GM23338 (cell line): Measurements from ENCODE around the gene PRMT9. TPM values are rescaled to one million over a fixed set of nuclear protein-coding genes. Genes with fewer than 3 reads are reported as not detected.
A peak's percentile ranks its signal among the peaks of the same experiment; 100 is the strongest.

Experiments
- ATAC-seq: fragments of 200-7000 bp; cut with Tn5 transposase; 3 replicates; pipeline ENCODE4 v1.9.1; 2020
- DNase-seq: peaks from one replicate; pipeline ENCODE4 v3.0.0-alpha.2; 2015; ENCODE audit warnings: low spot score
- H2AFZ ChIP-seq: fragments of 200-600 bp; sonication (generic); 2 replicates; pipeline ENCODE4 v1.8.0; 2016; ENCODE audit warnings: antibody characterized with exemption, mild to moderate bottlenecking, moderate library complexity
- H3F3A ChIP-seq: fragments of 200-600 bp; sonication (generic); replicated peaks from 2 replicates; pipeline ENCODE4 v1.8.0; 2017; ENCODE audit warnings: antibody characterized with exemption, mixed run types, low read depth
- H3K27ac ChIP-seq: fragments of 200-600 bp; sonication (generic); 2 replicates; pipeline ENCODE4 v1.6.1; 2016; ENCODE audit warnings: low read depth
- H3K27me3 ChIP-seq: fragments of 200-600 bp; sonication (generic); 2 replicates; pipeline ENCODE4 v1.8.0; 2016; ENCODE audit warnings: mild to moderate bottlenecking, mixed run types, moderate library complexity; ENCODE audit not compliant: insufficient read depth
- H3K36me3 ChIP-seq: fragments of 200-600 bp; sonication (generic); 2 replicates; pipeline ENCODE4 v1.8.0; 2016; ENCODE audit warnings: mild to moderate bottlenecking; ENCODE audit not compliant: insufficient read depth
- H3K4me1 ChIP-seq: fragments of 200-600 bp; sonication (generic); 2 replicates; pipeline ENCODE4 v1.8.0; 2016; ENCODE audit warnings: mild to moderate bottlenecking, moderate library complexity; ENCODE audit not compliant: insufficient read depth
- H3K4me2 ChIP-seq: fragments of 200-600 bp; sonication (generic); 2 replicates; pipeline ENCODE4 v1.7.1; 2017; ENCODE audit warnings: mixed run types
- H3K4me3 ChIP-seq: fragments of 200-600 bp; sonication (generic); 2 replicates; pipeline ENCODE4 v1.6.1; 2016; ENCODE audit warnings: mixed run types
- H3K79me2 ChIP-seq: fragments of 200-600 bp; sonication (generic); replicated peaks from 2 replicates; pipeline ENCODE4 v1.8.0; 2017; ENCODE audit warnings: mild to moderate bottlenecking; ENCODE audit not compliant: insufficient read depth
- H3K9me2 ChIP-seq: fragments of 200-600 bp; sonication (generic); 2 replicates; pipeline ENCODE4 v1.8.0; 2017; ENCODE audit not compliant: insufficient read depth
- H4K20me1 ChIP-seq: fragments of 200-600 bp; sonication (generic); replicated peaks from 2 replicates; pipeline ENCODE4 v1.8.0; 2017; ENCODE audit warnings: mild to moderate bottlenecking; ENCODE audit not compliant: insufficient read depth
- H3K27ac Mint-ChIP-seq: 2 replicates; pipeline ENCODE4 v1.8.0; 2020; ENCODE audit warnings: inconsistent platforms, mild to moderate bottlenecking, moderate library complexity, mixed read lengths
- H3K27me3 Mint-ChIP-seq: 3 replicates; pipeline ENCODE4 v1.8.0; 2022; ENCODE audit warnings: low read depth, mild to moderate bottlenecking, moderate library complexity, mixed read lengths, inconsistent platforms; ENCODE audit not compliant: insufficient read depth, poor library complexity
- H3K36me3 Mint-ChIP-seq: 3 replicates; pipeline ENCODE4 v1.8.0; 2021; ENCODE audit warnings: low read depth, mild to moderate bottlenecking, inconsistent platforms, moderate library complexity, mixed read lengths
- H3K4me1 Mint-ChIP-seq: 3 replicates; pipeline ENCODE4 v1.8.0; 2020; ENCODE audit warnings: mild to moderate bottlenecking, inconsistent platforms, mixed read lengths
- H3K4me3 Mint-ChIP-seq: 3 replicates; pipeline ENCODE4 v1.8.0; 2021; ENCODE audit warnings: moderate library complexity, mild to moderate bottlenecking, inconsistent platforms, mixed read lengths
- H3K9me3 Mint-ChIP-seq: 3 replicates; pipeline ENCODE4 v1.8.0; 2020; ENCODE audit warnings: moderate library complexity, mild to moderate bottlenecking, inconsistent platforms, mixed read lengths
- CREB1 ChIP-seq: fragments of 250-450 bp; sonication (Bioruptor Pico); IDR thresholded peaks from 2 replicates; pipeline ENCODE4 v1.5.0; 2020; ENCODE audit warnings: low read depth, mild to moderate bottlenecking, moderate library complexity
- CTCF ChIP-seq, 2 experiments: fragments of 200-600 bp in 1 of 2; sonication (generic) in 1 of 2; conservative IDR thresholded peaks; 2 replicates each; pipeline versions ENCODE4 v1.5.1 to v1.6.1; 2016 to 2017; ENCODE audit warnings: antibody characterized with exemption in 2 of 2, low read depth in 2 of 2, mild to moderate bottlenecking in 2 of 2, moderate library complexity in 1 of 2
- ETS1 ChIP-seq: IDR thresholded peaks from 2 replicates; pipeline ENCODE4 v1.6.1; 2016; ENCODE audit warnings: antibody characterized with exemption
- EZH2 ChIP-seq: fragments of 200-600 bp; sonication (generic); IDR thresholded peaks from one replicate; pipeline ENCODE4 v1.8.0; 2017; ENCODE audit warnings: antibody characterized with exemption, mild to moderate bottlenecking, low read depth; ENCODE audit not compliant: unreplicated experiment
- EZH2phosphoT487 ChIP-seq: fragments of 200-600 bp; sonication (generic); IDR thresholded peaks from one replicate; pipeline ENCODE4 v1.8.1; 2018; ENCODE audit warnings: antibody characterized with exemption; ENCODE audit not compliant: unreplicated experiment
- JUNB ChIP-seq: IDR thresholded peaks from one replicate; pipeline ENCODE4 v1.6.1; 2016; ENCODE audit warnings: antibody characterized with exemption; ENCODE audit not compliant: unreplicated experiment
- NANOG ChIP-seq: IDR thresholded peaks from 2 replicates; pipeline ENCODE4 v1.6.1; 2016; ENCODE audit warnings: antibody characterized with exemption, borderline replicate concordance
- POLR2AphosphoS5 ChIP-seq: IDR thresholded peaks from 2 replicates; pipeline ENCODE4 v1.6.1; 2016; ENCODE audit warnings: antibody characterized with exemption, low read depth
- STAT1 ChIP-seq: IDR thresholded peaks from one replicate; pipeline ENCODE4 v1.6.1; 2016; ENCODE audit warnings: antibody characterized with exemption; ENCODE audit not compliant: unreplicated experiment
- ZNF331 ChIP-seq: fragments of 250-450 bp; sonication (Bioruptor Pico); IDR thresholded peaks from 2 replicates; pipeline ENCODE4 v1.5.0; 2020; ENCODE audit warnings: low read depth, mild to moderate bottlenecking, moderate library complexity
- polyA plus RNA-seq: library from polyadenylated mRNA; unstranded; fragments of >200 nt; fragmentation: Nextera tagmentation; extraction: Ambion mirVana; gene quantifications from 2 replicates; pipeline ENCODE4 v1.2.1, GENCODE V29; 2016
- total RNA-seq: library from RNA; depleted of rRNA; stranded (reverse); fragments of >200 nt; shearing (Covaris generic); gene quantifications from 2 replicates; pipeline ENCODE4 v1.2.3, GENCODE V29; 2014
- TF ChIP-seq, protein P1 (sequence below): IDR thresholded peaks from one replicate; pipeline ENCODE4 v1.6.1; 2018; ENCODE audit warnings: antibody characterized with exemption; ENCODE audit not compliant: unreplicated experiment

Gene PRMT9
- total and polyA plus RNA-seq, 2 experiments from 2014 or later = 7.6 to 11.2 TPM

GRCh38 chr4:147655639-147656038, 28.3 kb downstream of the PRMT9 start:
- H3K4me2 ChIP-seq = peak overlapping the region; percentile 22; the same call in 1 of the 2 replicates
- H3K27me3 Mint-ChIP-seq = no peaks in the 10 kb centered on the region
- H3K27ac Mint-ChIP-seq = peak overlapping the region; percentile 9
- no peak overlapping the region for H2AFZ ChIP-seq
- TF ChIP-seq, protein P1, sequence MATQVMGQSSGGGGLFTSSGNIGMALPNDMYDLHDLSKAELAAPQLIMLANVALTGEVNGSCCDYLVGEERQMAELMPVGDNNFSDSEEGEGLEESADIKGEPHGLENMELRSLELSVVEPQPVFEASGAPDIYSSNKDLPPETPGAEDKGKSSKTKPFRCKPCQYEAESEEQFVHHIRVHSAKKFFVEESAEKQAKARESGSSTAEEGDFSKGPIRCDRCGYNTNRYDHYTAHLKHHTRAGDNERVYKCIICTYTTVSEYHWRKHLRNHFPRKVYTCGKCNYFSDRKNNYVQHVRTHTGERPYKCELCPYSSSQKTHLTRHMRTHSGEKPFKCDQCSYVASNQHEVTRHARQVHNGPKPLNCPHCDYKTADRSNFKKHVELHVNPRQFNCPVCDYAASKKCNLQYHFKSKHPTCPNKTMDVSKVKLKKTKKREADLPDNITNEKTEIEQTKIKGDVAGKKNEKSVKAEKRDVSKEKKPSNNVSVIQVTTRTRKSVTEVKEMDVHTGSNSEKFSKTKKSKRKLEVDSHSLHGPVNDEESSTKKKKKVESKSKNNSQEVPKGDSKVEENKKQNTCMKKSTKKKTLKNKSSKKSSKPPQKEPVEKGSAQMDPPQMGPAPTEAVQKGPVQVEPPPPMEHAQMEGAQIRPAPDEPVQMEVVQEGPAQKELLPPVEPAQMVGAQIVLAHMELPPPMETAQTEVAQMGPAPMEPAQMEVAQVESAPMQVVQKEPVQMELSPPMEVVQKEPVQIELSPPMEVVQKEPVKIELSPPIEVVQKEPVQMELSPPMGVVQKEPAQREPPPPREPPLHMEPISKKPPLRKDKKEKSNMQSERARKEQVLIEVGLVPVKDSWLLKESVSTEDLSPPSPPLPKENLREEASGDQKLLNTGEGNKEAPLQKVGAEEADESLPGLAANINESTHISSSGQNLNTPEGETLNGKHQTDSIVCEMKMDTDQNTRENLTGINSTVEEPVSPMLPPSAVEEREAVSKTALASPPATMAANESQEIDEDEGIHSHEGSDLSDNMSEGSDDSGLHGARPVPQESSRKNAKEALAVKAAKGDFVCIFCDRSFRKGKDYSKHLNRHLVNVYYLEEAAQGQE = no peak
- TF ChIP-seq CTCF (conservative IDR thresholded peaks at IDR 0.05; ENCODE audit: low read depth in 2 of 2) = no peak
- TF ChIP-seq NANOG = peak; percentile 48; the same call in 1 of the 2 replicates
- peaks cover 12% of the 10 kb centered on the region; the same call in 1 of the 2 replicates for H3K4me1 ChIP-seq
- H3K79me2 ChIP-seq = peaks cover 9% of the 10 kb centered on the region
- H3K27me3 ChIP-seq = no peaks in the 10 kb centered on the region
- H3K9me3 Mint-ChIP-seq = no peaks in the 10 kb centered on the region; the same call in 2 of the 3 replicates
- H3K4me3 Mint-ChIP-seq = no peak overlapping the region
- H3K4me3 ChIP-seq = no peak overlapping the region
- ATAC-seq (peak; percentile 87), DNase-seq (peak; percentile 54)
- no peaks in the 10 kb centered on the region for H4K20me1 ChIP-seq
- H3K36me3 Mint-ChIP-seq = peaks cover 53% of the 10 kb centered on the region
- H3K36me3 ChIP-seq = peaks cover 4% of the 10 kb centered on the region; the same call in 1 of the 2 replicates
- H3K9me2 ChIP-seq = peaks cover 6% of the 10 kb centered on the region; the same call in 1 of the 2 replicates
- no peaks in the 10 kb centered on the region for H3F3A ChIP-seq
- H3K4me1 Mint-ChIP-seq = peaks cover 13% of the 10 kb centered on the region; the same call in 2 of the 3 replicates
- peak overlapping the region; percentile 61 for H3K27ac ChIP-seq

DNA sequence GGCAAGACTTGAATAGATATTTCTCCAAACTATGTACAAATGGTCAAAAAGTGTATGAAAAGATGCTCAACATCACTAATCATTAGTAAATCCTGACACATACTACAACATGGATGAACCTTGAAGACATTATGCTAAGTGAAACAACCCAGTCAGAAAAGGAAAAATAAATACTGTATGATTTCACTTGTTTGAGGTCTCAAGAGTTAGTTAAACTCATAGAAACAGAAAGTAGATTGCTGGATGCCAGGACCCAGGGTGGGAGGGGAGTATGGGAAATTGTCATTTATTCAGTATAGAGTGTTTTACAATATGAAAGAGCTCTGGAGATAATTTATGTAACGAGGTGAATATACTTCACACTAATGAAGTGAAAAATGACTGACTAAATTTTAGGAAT, 32.4 kb downstream of the PRMT9 start:
- H4K20me1 ChIP-seq = no peaks in the 10 kb centered on the region
- DNase-seq = no peak
- no peaks in the 10 kb centered on the region for H3K36me3 ChIP-seq
- H3K27me3 ChIP-seq = no peaks in the 10 kb centered on the region
- Mint-ChIP-seq H3K4me1 (peaks cover 15% of the 10 kb centered on the region; the same call in 2 of the 3 replicates), H3K9me3 (no peaks in the 10 kb centered on the region; the same call in 2 of the 3 replicates), H3K27me3 (no peaks in the 10 kb centered on the region), H3K27ac (no peak overlapping the region), H3K36me3 (peaks cover 51% of the 10 kb centered on the region), H3K4me3 (no peak overlapping the region)
- no peak overlapping the region for H3K27ac ChIP-seq
- H3K4me1 ChIP-seq = peaks cover 12% of the 10 kb centered on the region; the same call in 1 of the 2 replicates
- no peak overlapping the region for H2AFZ ChIP-seq
- no peak overlapping the region for H3K4me3 ChIP-seq
- no peaks in the 10 kb centered on the region for H3F3A ChIP-seq
- H3K9me2 ChIP-seq = peaks cover 6% of the 10 kb centered on the region; the same call in 1 of the 2 replicates
- no peak for ATAC-seq
- H3K79me2 ChIP-seq = peaks cover 31% of the 10 kb centered on the region
- no peak overlapping the region for H3K4me2 ChIP-seq
- TF ChIP-seq CTCF (conservative IDR thresholded peaks at IDR 0.05; ENCODE audit: low read depth in 2 of 2) (no peak), ETS1 (no peak), ZNF331 (CRISPR knock-in tag) (no peak), EZH2 (no peak), NANOG (no peak), CREB1 (CRISPR knock-in tag) (no peak), EZH2phosphoT487 (no peak), STAT1 (no peak), JUNB (no peak), POLR2AphosphoS5 (no peak)
- TF ChIP-seq, protein P1 = no peak
